Activated T-cell treated with anti-CD3 and anti-CD28 coated beads for 4 hours (primary cell): Measurements from ENCODE around the gene BMP5.

Experiments
- DNase-seq: peaks from one replicate; pipeline ENCODE4 v3.0.0-alpha.2; 2020

The BMP5 gene

GRCh38 chr6:55798571-55798970 is 76.8 kb downstream of the BMP5 start:
- DNase-seq: no peak

- no peak for DNase-seq
These were observed 81.1 kb downstream of the BMP5 start for GRCh38 chr6:55794136-55794812.

GRCh38 chr6:55785273-55785672 is 90.1 kb downstream of the BMP5 start:
- no peak for DNase-seq

- DNase-seq: no peak
These were observed 93.1 kb downstream of the BMP5 start for GRCh38 chr6:55782275-55782674.

GRCh38 chr6:55778705-55779104 is 96.7 kb downstream of the BMP5 start:
- no peak for DNase-seq

- DNase-seq: no peak
These were observed 97.9 kb downstream of the BMP5 start for GRCh38 chr6:55777469-55777868.

GRCh38 chr6:55776113-55776512 is 99.3 kb downstream of the BMP5 start:
- no peak for DNase-seq

- no peak for DNase-seq
These were observed 100.4 kb downstream of the BMP5 start for GRCh38 chr6:55775029-55775318.

GRCh38 chr6:55774286-55775028 is 100.9 kb downstream of the BMP5 start:
- no peak for DNase-seq

GRCh38 chr6:55773620-55774216 is 101.7 kb downstream of the BMP5 start:
- no peak for DNase-seq

GRCh38 chr6:55772730-55773129 is 102.7 kb downstream of the BMP5 start:
- no peak for DNase-seq

- DNase-seq: no peak
These were observed 115.9 kb downstream of the BMP5 start for GRCh38 chr6:55759536-55759935.

- no peak for DNase-seq
These were observed 117.0 kb downstream of the BMP5 start for GRCh38 chr6:55758156-55758937.

GRCh38 chr6:55756531-55757031 is 118.8 kb downstream of the BMP5 start:
- no peak for DNase-seq

- no peak for DNase-seq
These were observed 126.5 kb downstream of the BMP5 start for GRCh38 chr6:55748880-55749279.

GRCh38 chr6:55746473-55746872 is 128.9 kb downstream of the BMP5 start:
- DNase-seq: no peak

- DNase-seq: no peak
These were observed 141.1 kb downstream of the BMP5 start for GRCh38 chr6:55734256-55734655.

GRCh38 chr6:55729665-55730064 is 145.7 kb downstream of the BMP5 start:
- DNase-seq: no peak

GRCh38 chr6:55726144-55726543 is 149.2 kb downstream of the BMP5 start:
- no peak for DNase-seq

- DNase-seq: no peak
These were observed 160.6 kb downstream of the BMP5 start for GRCh38 chr6:55714831-55715230.

GRCh38 chr6:55713436-55713835 is 162.0 kb downstream of the BMP5 start:
- DNase-seq: no peak

GRCh38 chr6:55708711-55709110 is 166.7 kb downstream of the BMP5 start:
- no peak for DNase-seq
